Raji (cell line): ENCODE results near the gene COL27A1.

Experiments used
- POLR2A ChIP-seq: IDR thresholded peaks from 2 replicates; pipeline ENCODE4 v1.6.1; 2011; ENCODE audit warnings: low read depth, low read length, control low read depth; ENCODE audit not compliant: insufficient read depth

Gene COL27A1

GRCh38 chr9:114119242-114120191 lies 35.8 kb upstream of the COL27A1 start:
- no peak for TF ChIP-seq POLR2A

- no peak for TF ChIP-seq POLR2A
Observed at GRCh38 chr9:114120192-114121014, 34.9 kb upstream of the COL27A1 start.

GRCh38 chr9:114121227-114122135 lies 33.9 kb upstream of the COL27A1 start:
- no peak for TF ChIP-seq POLR2A

- no peak for TF ChIP-seq POLR2A
Observed at GRCh38 chr9:114122136-114123027, 33.0 kb upstream of the COL27A1 start.

GRCh38 chr9:114123031-114123977 lies 32.0 kb upstream of the COL27A1 start:
- TF ChIP-seq POLR2A: no peak

GRCh38 chr9:114124138-114124537 lies 31.2 kb upstream of the COL27A1 start:
- no peak for TF ChIP-seq POLR2A

- TF ChIP-seq POLR2A: no peak
Observed at GRCh38 chr9:114124666-114125475, 30.5 kb upstream of the COL27A1 start.

GRCh38 chr9:114125476-114126013 lies 29.8 kb upstream of the COL27A1 start:
- TF ChIP-seq POLR2A: no peak

GRCh38 chr9:114126247-114127060 lies 28.9 kb upstream of the COL27A1 start:
- TF ChIP-seq POLR2A: no peak

GRCh38 chr9:114130141-114130540 lies 25.2 kb upstream of the COL27A1 start:
- no peak for TF ChIP-seq POLR2A
